GM21367 (cell line): ENCODE data around the gene IPPK.
A peak's percentile ranks its signal among the peaks of the same experiment; 100 is the strongest.

Experiments
- ATAC-seq: cut with Tn5 transposase; IDR thresholded peaks from one replicate; pipeline ENCODE4 v1.9.1; 2021; ENCODE audit not compliant: unreplicated experiment

IPPK gene

GRCh38 chr9:92686954-92687353, 17.0 kb upstream of the IPPK start:
- no peak for ATAC-seq

GRCh38 chr9:92685022-92685421, 15.1 kb upstream of the IPPK start:
- ATAC-seq, result no peak

DNA sequence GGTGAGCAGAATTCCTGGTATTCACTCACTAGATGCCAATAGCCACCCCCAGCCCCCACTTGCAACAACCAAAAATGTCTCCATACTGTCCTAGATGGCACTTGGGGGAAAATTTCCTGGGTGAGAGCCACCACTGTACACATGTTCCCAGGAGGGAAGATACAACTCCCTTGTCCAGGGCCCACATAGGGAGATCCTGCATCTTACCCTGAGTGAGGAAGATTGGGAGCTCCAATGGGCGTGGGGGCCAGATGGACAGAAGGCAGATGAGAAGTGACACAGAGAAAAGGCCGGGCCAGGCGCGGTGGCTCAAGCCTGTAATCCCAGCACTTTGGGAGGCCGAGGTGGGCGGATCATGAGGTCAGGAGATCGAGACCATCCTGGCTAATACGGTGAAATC, 12.3 kb upstream of the IPPK start:
- ATAC-seq, result no peak

GRCh38 chr9:92680166-92681119, 10.5 kb upstream of the IPPK start:
- ATAC-seq, result no peak

- no peak for ATAC-seq
These were observed 9.7 kb upstream of the IPPK start for GRCh38 chr9:92679413-92680165.

DNA sequence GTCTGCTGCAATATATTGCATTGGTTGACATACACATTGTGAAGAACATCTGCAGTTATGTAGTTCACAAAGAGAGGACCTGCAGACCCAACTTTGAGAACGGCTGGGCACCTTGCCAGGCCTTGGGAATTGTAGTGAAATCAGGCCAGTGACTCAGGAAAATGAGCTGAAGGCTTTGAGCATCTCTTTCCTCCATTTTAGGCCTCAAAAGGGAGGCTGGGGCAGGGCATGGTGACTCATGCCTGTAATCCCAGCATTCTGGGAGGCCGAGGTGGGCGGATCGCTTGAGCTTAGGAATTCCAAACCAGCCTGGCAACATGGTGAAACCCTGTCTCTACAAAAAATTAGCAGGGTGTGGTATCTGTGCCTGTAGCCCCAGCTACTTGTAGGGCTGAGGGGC, 1.4 kb upstream of the IPPK start:
- ATAC-seq, result no peak

GRCh38 chr9:92669527-92669889, 423 bp downstream of the IPPK start:
- ATAC-seq, result peak; percentile 13

GRCh38 chr9:92668746-92669526, 995 bp downstream of the IPPK start:
- ATAC-seq, result no peak

GRCh38 chr9:92666912-92667532, 2.9 kb downstream of the IPPK start:
- no peak for ATAC-seq

DNA sequence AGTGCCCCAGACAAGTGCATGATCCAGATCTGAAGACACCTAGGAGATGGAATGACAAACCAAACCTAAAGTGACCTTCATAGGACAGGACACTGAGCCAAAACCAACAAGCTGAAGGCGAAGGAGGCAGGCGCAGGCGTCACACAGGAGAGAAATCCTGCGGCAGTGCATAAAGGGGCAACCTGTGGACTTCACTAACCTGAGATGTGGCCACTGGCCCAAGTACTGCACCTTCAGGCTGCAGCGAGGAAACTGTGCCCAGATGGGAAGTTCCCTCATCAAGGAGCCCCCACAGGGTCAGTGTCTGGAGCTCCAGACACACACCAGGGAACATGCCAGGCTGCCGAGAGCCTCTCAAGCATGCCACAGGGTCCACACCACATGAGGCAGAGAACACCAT, 3.7 kb downstream of the IPPK start:
- ATAC-seq, result no peak

GRCh38 chr9:92665836-92666235, 4.1 kb downstream of the IPPK start:
- ATAC-seq, result no peak

DNA sequence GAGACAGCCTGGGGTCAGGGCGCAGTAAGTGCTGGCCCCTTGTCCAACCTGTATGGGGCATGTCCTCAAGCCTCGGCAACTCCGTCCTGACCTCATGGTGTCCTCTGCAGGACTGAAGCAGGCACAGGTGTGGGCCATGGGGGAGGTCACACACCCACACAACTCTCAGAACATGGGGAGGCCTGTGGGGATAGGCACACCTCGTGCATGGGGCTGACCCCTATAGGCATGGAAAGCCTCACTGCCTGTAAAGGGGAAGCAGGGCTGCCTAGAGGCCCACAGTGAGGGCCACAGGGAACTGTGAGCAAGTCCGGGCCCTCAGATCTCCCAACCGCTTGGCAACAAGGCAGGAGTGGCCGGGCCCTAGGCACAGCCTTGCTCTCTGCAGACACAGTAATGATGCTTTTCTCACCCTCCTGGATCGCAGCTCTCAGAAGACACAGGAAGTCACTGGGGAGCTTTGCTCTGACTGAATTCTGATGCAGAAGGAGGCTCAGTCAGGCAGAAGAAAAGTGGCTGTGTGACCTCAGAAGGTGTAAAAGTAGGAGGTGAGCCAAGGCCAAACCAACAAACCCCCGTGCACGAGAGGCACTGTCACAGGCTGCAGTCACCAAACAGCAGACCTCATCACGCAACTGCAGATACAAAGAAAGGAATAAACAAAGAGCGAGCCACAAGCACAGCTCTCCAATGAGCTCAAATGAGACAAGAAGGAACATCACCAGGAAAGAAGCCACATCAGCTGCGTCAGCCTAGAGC, 5.4 kb downstream of the IPPK start:
- no peak for ATAC-seq

GRCh38 chr9:92663951-92664350, 6.0 kb downstream of the IPPK start:
- no peak for ATAC-seq

DNA sequence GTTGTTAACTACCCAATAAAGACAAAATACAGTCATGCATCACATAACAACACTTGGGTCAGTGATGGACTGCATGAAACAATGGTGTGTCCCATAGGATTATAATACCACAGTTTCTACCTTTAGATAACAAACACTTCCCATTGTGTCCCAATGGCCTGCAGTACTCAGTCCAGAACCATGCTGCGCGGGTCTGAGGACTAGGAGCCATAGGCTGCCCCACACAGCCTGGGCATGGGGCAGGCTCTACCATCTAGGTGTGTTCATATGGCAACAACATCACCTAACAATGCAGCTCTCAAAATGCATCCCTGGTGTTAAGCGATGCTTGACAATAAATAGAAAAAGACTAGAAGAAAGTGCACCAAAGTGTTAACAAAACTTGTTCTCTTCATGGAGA, 6.8 kb downstream of the IPPK start:
- no peak for ATAC-seq

DNA sequence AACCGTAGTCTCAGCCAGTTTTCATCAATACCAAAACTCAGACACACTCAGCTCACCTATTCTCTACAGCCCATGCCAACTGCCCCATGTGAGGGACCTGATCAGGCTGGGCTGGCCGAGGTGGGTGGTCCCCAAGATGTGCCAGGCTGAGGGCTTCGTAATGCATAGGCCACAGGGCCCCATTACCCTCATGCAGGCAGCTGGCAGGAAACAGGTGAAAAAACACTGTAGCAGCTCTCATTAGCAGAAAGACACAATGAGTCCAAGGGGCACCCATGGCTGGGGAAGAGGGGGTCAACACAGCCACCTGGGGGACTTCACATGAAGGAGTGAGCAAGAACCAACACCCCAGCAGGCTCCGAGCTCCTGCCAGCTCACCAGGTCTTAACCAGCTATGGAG, 8.2 kb downstream of the IPPK start:
- ATAC-seq, result no peak

DNA sequence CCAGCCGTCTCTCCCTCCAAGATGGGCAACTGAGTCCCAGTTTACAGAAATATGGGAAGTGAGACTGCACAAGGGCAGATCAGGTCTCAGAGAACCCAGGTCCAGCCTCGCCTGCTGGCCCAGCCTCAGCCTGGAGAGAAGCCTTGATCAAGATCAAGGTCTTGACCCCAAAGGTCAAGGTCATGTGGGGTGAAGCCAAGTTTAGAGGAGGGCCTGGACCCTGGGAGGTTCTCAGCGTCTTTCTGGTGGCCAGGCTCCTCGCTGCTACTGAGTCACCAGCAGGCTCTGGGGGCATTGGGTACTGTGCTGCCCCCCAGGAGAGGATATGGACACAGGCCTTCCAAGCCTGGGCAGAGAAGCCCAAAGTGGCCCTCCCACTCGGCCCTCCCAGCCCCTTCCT, 8.8 kb downstream of the IPPK start:
- ATAC-seq, result no peak

DNA sequence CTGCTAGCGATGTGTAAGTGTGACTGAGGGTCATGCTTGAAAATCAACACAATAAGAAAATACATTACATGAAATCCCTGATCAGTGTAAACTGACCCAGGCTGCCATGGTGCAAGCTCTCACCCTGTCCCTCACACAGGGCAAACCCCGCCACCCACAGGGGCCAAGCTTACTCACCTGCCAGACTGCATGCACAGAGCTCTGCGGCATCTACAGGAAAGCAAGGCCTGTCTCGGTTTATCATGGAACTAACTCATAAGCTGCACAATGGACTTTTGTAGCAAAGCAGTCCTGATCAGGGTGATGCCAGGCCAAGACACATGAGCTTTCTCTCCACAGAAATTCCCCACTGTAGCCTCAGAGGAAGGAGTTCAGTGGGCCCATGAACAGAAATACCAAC, 9.7 kb downstream of the IPPK start:
- ATAC-seq, result no peak

- ATAC-seq, result no peak
These were observed 10.3 kb downstream of the IPPK start for GRCh38 chr9:92659601-92660000.

DNA sequence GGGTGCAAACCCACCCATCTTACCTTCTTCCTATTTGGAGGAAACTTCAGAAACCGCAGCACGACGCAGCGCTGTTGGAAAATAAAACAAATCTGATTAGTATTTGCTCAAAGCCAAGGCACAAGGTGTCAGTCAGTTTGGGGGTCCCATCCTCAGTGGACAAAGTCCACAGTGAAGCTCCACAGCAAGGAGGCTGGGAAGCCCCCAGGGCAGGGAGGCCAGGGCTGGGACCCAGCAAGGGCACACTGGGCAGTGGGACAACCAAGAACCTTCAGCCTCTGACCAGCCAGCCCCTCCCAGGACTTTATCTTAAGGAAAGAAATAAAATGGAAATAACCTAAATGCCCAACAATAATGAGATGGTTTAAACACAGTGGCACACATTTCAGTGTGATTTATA, 11.3 kb downstream of the IPPK start:
- no peak for ATAC-seq

DNA sequence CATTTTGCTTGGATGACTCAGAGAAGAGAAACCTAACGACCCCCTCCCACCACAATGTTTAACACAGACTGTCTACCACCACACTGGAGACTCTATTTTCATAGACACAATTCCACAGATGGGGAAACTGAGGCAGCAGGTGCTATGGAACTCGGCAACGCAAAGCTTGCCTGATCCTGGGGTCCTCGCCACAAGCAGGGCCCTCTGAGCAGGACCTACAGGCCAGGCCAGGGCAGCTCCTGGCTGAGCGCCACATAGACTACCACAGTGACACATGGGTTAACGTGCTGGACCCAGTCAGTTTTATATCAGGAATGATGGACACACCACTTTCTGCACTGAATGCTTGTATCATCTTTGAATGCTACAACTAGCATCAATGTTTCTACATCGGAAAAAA, 11.8 kb downstream of the IPPK start:
- no peak for ATAC-seq
